Liver (tissue), 9 donors: ENCODE measurements around the gene BTRC. TPM values are rescaled to one million over a fixed set of nuclear protein-coding genes. Genes with fewer than 3 reads are reported as not detected.

Experiments
- DNase-seq: peaks from one replicate; pipeline ENCODE4 v3.0.0-alpha.2; 2017; ENCODE audit warnings: low spot score
- H3K27ac ChIP-seq, 2 donors: one replicate each; pipeline ENCODE4 v1.7.0; 2013; ENCODE audit warnings: inconsistent platforms in 2 of 2, low read length in 2 of 2, control low read depth in 1 of 2, low read depth in 1 of 2, mild to moderate bottlenecking in 1 of 2
- H3K27me3 ChIP-seq, 4 donors: one replicate each; pipeline versions ENCODE4 v1.6.1 to v1.7.0; 2013; ENCODE audit warnings: low read length in 3 of 4, inconsistent platforms in 1 of 4, mild to moderate bottlenecking in 1 of 4, moderate library complexity in 1 of 4; ENCODE audit not compliant: control insufficient read depth in 4 of 4, insufficient read depth in 4 of 4
- H3K36me3 ChIP-seq, 4 donors: one replicate each; pipeline versions ENCODE4 v1.6.1 to v1.7.0; 2013; ENCODE audit warnings: low read length in 3 of 4, mild to moderate bottlenecking in 3 of 4, low read depth in 1 of 4, moderate library complexity in 1 of 4; ENCODE audit not compliant: control insufficient read depth in 4 of 4, insufficient read depth in 3 of 4
- H3K4me1 ChIP-seq, 4 donors: one replicate each; pipeline versions ENCODE4 v1.6.1 to v1.7.0; 2013; ENCODE audit warnings: low read length in 3 of 4, mild to moderate bottlenecking in 3 of 4, moderate library complexity in 1 of 4; ENCODE audit not compliant: control insufficient read depth in 4 of 4, insufficient read depth in 4 of 4
- H3K4me3 ChIP-seq, 3 donors: one replicate each; pipeline versions ENCODE4 v1.6.1 to v1.7.0; 2013; ENCODE audit warnings: low read length in 3 of 3, control low read depth in 1 of 3, low read depth in 1 of 3, mild to moderate bottlenecking in 1 of 3
- H3K9ac ChIP-seq, 2 donors: one replicate each; pipeline ENCODE4 v1.7.0; 2013; ENCODE audit warnings: low read length in 2 of 2, mild to moderate bottlenecking in 2 of 2, moderate library complexity in 2 of 2, control low read depth in 1 of 2, low read depth in 1 of 2
- H3K9me3 ChIP-seq, 4 donors: one replicate each; pipeline versions ENCODE4 v1.6.1 to v1.7.0; 2013; ENCODE audit warnings: low read length in 3 of 4; ENCODE audit not compliant: control insufficient read depth in 4 of 4
- EGR1 ChIP-seq, 2 donors: IDR thresholded peaks; 2 replicates each; pipeline ENCODE4 v1.6.1; 2016 to 2018; ENCODE audit warnings: antibody characterized with exemption in 2 of 2, low read depth in 2 of 2
- FOXA1 ChIP-seq: IDR thresholded peaks from 2 replicates; pipeline ENCODE4 v1.6.1; 2016; ENCODE audit warnings: antibody characterized with exemption
- FOXA2 ChIP-seq: IDR thresholded peaks from 2 replicates; pipeline ENCODE4 v1.6.1; 2016; ENCODE audit warnings: antibody characterized with exemption
- GABPA ChIP-seq, 2 donors: IDR thresholded peaks in 1 of 2; conservative IDR thresholded peaks in 1 of 2; 2 replicates each; pipeline ENCODE4 v1.6.1; 2016; ENCODE audit warnings: antibody characterized with exemption in 2 of 2, mild to moderate bottlenecking in 1 of 2, moderate library complexity in 1 of 2
- HNF4A ChIP-seq, 2 donors: conservative IDR thresholded peaks; 2 replicates each; pipeline ENCODE4 v1.6.1; 2016; ENCODE audit warnings: antibody characterized with exemption in 2 of 2, mild to moderate bottlenecking in 2 of 2
- HNF4G ChIP-seq: IDR thresholded peaks from 2 replicates; pipeline ENCODE4 v1.6.1; 2016; ENCODE audit warnings: antibody characterized with exemption
- JUND ChIP-seq, 2 donors: IDR thresholded peaks; 2 replicates each; pipeline ENCODE4 v1.6.1; 2016; ENCODE audit warnings: antibody characterized with exemption in 2 of 2
- RAD21 ChIP-seq, 2 donors: IDR thresholded peaks; 2 replicates each; pipeline ENCODE4 v1.6.1; 2016; ENCODE audit warnings: antibody characterized with exemption in 2 of 2, mild to moderate bottlenecking in 2 of 2
- SP1 ChIP-seq: IDR thresholded peaks from 2 replicates; pipeline ENCODE4 v1.6.1; 2018; ENCODE audit warnings: antibody characterized with exemption, mild to moderate bottlenecking
- TAF1 ChIP-seq: conservative IDR thresholded peaks from 2 replicates; pipeline ENCODE4 v1.6.1; 2016; ENCODE audit warnings: antibody characterized with exemption, mild to moderate bottlenecking
- YY1 ChIP-seq: IDR thresholded peaks from 2 replicates; pipeline ENCODE4 v1.6.1; 2016; ENCODE audit warnings: antibody characterized with exemption, mild to moderate bottlenecking
- WGBS: extraction: QIAGEN DNeasy Blood & Tissue Kit; methylation state at CpG from one replicate; pipeline ENCODE4 v1.1.7; 2013; 5-methylcytosine and 5-hydroxymethylcytosine counted together
- polyA plus RNA-seq, 2 donors: library from polyadenylated mRNA; stranded (reverse) in 1 of 2; unstranded in 1 of 2; fragments of 200-250 nt in 1 of 2; fragments of >200 nt in 1 of 2; fragmentation: Nextera tagmentation in 1 of 2; extraction: Ambion mirVana in 1 of 2; gene quantifications; one replicate each; pipeline versions ENCODE4 v1.2.1 to v1.2.3, GENCODE V29; 2013 to 2015
- total RNA-seq, 2 donors: library from RNA; depleted of rRNA; stranded (reverse); fragments of >200 nt; gene quantifications; one replicate each; pipeline ENCODE4 v1.2.3, GENCODE V29; 2014
- TF ChIP-seq, protein P1 (sequence below): IDR thresholded peaks from 2 replicates; pipeline ENCODE4 v1.6.1; 2016; ENCODE audit warnings: antibody characterized with exemption
- TF ChIP-seq, protein P2 (sequence below): IDR thresholded peaks from 2 replicates; pipeline ENCODE4 v1.6.1; 2016; ENCODE audit warnings: antibody characterized with exemption
- TF ChIP-seq, protein P3 (sequence below): fragments of 150-350 bp; IDR thresholded peaks from 2 replicates; pipeline ENCODE4 v1.5.1; 2017; ENCODE audit warnings: improper control_type of control experiment, low read depth, low read length; ENCODE audit not compliant: missing input control
- TF ChIP-seq, protein P4 (sequence below): IDR thresholded peaks from 2 replicates; pipeline ENCODE4 v1.6.1; 2016; ENCODE audit warnings: antibody characterized with exemption
- donor health status: healthy.
- donor health status: healthy.
- donor health status: healthy.
- donor health status: healthy.
- donor health status: healthy.

The BTRC gene
- total and polyA plus RNA-seq, 4 donors: 2.7 to 28.2 (median 5.9) TPM

DNA sequence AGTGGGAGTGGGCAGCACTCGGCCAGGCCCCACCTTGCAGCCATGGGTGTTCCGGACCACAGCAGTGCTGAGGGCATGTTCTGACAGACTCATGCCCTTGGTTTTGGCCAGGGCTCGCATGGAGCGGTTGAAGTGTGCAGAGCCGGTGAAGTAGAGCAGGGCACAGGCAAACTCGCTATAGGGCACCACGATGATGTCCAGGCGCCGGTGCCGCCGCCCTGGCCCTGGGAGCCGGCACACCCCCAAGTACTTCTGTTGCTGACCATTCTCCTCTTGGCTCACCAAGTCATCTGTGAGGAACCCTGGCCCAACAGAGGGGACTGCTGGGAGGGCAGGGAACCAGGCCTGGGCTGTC is 225.5 kb downstream of the BTRC start:
- Histone ChIP-seq H3K27me3 (no peaks in the 10 kb centered on the region), H3K9me3 (no peaks in the 10 kb centered on the region), H3K4me1 (no peaks in the 10 kb centered on the region), H3K9ac (no peak overlapping the region), H3K36me3 (peaks cover 0 to 64% (median 6%) of the 10 kb centered on the region in 4 donors), H3K4me3 (no peak overlapping the region), H3K27ac (no peak overlapping the region)
- DNase-seq: no peak
- 97% methylated on average over 12 of the region's 12 CpGs for WGBS
- TF ChIP-seq, protein P1, sequence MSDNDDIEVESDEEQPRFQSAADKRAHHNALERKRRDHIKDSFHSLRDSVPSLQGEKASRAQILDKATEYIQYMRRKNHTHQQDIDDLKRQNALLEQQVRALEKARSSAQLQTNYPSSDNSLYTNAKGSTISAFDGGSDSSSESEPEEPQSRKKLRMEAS: no peak
- no peak for TF ChIP-seq TAF1
- no peak for TF ChIP-seq RAD21 (IDR thresholded peaks at IDR 0.05)
- TF ChIP-seq, protein P2, sequence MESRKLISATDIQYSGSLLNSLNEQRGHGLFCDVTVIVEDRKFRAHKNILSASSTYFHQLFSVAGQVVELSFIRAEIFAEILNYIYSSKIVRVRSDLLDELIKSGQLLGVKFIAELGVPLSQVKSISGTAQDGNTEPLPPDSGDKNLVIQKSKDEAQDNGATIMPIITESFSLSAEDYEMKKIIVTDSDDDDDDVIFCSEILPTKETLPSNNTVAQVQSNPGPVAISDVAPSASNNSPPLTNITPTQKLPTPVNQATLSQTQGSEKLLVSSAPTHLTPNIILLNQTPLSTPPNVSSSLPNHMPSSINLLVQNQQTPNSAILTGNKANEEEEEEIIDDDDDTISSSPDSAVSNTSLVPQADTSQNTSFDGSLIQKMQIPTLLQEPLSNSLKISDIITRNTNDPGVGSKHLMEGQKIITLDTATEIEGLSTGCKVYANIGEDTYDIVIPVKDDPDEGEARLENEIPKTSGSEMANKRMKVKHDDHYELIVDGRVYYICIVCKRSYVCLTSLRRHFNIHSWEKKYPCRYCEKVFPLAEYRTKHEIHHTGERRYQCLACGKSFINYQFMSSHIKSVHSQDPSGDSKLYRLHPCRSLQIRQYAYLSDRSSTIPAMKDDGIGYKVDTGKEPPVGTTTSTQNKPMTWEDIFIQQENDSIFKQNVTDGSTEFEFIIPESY: no peak
- TF ChIP-seq SP1: no peak
- no peak for TF ChIP-seq HNF4A (conservative IDR thresholded peaks at IDR 0.05)
- TF ChIP-seq, protein P3, sequence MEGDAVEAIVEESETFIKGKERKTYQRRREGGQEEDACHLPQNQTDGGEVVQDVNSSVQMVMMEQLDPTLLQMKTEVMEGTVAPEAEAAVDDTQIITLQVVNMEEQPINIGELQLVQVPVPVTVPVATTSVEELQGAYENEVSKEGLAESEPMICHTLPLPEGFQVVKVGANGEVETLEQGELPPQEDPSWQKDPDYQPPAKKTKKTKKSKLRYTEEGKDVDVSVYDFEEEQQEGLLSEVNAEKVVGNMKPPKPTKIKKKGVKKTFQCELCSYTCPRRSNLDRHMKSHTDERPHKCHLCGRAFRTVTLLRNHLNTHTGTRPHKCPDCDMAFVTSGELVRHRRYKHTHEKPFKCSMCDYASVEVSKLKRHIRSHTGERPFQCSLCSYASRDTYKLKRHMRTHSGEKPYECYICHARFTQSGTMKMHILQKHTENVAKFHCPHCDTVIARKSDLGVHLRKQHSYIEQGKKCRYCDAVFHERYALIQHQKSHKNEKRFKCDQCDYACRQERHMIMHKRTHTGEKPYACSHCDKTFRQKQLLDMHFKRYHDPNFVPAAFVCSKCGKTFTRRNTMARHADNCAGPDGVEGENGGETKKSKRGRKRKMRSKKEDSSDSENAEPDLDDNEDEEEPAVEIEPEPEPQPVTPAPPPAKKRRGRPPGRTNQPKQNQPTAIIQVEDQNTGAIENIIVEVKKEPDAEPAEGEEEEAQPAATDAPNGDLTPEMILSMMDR: no peak
- TF ChIP-seq HNF4G: no peak

DNA sequence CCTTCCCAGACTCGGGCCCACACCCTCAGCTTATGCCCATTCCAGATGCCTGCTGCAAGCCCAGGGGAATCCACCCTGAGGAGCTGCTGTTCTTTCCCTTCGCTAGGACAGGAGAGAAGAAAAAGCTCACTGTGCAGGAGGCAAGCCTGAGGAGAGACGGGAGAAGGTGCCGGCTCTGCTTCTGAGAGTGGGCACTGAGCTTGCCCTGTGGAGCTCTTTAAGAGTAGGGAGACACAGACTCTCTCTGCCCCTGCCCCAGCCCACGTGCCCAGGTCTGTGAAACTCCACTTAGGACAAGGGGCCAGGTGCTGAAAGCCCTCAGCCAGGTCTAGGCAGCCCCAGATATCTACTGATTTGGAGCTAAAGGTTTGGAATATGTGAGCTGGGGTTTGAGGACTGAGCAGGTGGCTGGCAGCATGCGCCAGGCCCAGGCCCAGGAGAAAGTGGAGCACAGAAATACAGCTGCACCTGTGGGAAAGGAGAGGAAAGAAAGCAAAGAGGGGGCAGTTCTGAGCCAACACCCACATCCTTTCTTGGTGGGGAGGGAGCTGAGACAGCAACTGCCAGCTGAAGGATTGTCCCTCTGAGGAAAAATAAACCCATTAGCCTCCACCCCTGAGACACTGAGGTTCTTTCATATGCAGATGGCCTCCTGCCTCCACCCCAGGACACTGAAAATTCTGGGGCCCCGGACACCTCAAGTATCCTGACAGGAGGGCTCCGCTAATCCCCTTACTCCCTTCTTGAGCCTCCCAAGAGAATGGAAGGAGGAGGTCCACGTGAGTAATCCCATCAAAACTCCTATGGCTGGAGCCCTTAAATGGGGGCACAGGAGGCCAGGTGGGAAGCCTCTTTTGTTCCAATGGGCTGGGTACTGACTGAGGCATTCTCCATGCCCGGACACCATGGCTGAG is 226.8 kb downstream of the BTRC start:
- no peaks in the 10 kb centered on the region for H3K9me3 ChIP-seq
- no peak overlapping the region for H3K4me3 ChIP-seq
- H3K36me3 ChIP-seq: peaks cover 3 to 69% (median 6%) of the 10 kb centered on the region in 4 donors
- H3K9ac ChIP-seq: no peak overlapping the region
- no peak overlapping the region for H3K27ac ChIP-seq
- DNase-seq: no peak
- TF ChIP-seq, protein P2: no peak
- TF ChIP-seq HNF4G (no peak), JUND (IDR thresholded peaks at IDR 0.05) (no peak), RAD21 (IDR thresholded peaks at IDR 0.05) (no peak), TAF1 (no peak), GABPA (IDR thresholded peaks at IDR 0.05 in 1 of 2, conservative IDR thresholded peaks at IDR 0.05 in 1 of 2) (no peak), SP1 (no peak), FOXA2 (no peak), EGR1 (IDR thresholded peaks at IDR 0.05; ENCODE audit: low read depth in 2 of 2) (no peak), YY1 (no peak), FOXA1 (no peak)
- TF ChIP-seq, protein P4, sequence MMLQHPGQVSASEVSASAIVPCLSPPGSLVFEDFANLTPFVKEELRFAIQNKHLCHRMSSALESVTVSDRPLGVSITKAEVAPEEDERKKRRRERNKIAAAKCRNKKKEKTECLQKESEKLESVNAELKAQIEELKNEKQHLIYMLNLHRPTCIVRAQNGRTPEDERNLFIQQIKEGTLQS: no peak
- TF ChIP-seq, protein P1: no peak
- TF ChIP-seq, protein P3: no peak
- WGBS: 97% methylated on average over 10 of the region's 10 CpGs
- H3K4me1 ChIP-seq: no peaks in the 10 kb centered on the region
- no peaks in the 10 kb centered on the region for H3K27me3 ChIP-seq
